ENCODE results near the gene TEK. TPM values are rescaled to one million over a fixed set of nuclear protein-coding genes. Genes with fewer than 3 reads are reported as not detected.

The TEK gene
- total and polyA plus RNA-seq, 4 donors = 5.9 to 76.1 (median 24.9) TPM

DNA sequence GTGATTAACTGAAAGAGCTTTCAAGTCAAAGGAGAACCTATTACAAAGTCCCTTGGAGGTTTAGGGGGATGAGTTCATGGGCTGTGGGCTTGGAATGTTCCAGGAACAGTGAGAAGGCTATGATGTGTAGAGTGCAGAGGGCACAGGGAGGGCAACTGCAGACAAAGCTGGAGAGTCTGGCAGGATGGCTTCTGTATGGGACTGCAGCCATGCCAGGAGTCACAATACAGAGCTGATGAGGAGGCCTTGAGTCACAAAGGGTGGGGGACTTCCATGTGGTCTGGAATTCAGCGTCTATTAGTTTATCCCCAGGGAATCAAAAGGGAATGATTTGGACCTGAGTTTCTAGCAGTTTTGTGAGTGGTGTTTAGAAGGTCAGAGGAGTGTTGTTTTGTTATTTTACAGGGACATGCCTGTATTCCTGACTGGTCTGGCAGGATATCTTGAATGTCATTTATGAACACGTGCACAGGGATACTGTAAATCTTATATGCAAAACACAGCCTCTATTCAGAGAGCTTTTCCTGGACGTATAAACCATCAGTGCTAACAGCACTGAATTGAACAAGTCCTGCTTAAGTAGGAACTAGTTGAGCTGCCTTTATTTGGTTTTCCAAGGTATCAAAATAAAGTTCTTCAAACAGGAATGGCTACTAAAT lies 14.3 kb upstream of the TEK start:
- peak overlapping the region in 1 of 2 donors; percentile 3 for H3K27ac ChIP-seq (ENCODE audit: low read depth in 1 of 2, low read length in 1 of 2)
- ATAC-seq (ENCODE audit: insufficient read depth, low FRiP score) (no peak), DNase-seq (peak in 2 of 3 donors; percentile 32 to 46)
- TF ChIP-seq, protein P1, sequence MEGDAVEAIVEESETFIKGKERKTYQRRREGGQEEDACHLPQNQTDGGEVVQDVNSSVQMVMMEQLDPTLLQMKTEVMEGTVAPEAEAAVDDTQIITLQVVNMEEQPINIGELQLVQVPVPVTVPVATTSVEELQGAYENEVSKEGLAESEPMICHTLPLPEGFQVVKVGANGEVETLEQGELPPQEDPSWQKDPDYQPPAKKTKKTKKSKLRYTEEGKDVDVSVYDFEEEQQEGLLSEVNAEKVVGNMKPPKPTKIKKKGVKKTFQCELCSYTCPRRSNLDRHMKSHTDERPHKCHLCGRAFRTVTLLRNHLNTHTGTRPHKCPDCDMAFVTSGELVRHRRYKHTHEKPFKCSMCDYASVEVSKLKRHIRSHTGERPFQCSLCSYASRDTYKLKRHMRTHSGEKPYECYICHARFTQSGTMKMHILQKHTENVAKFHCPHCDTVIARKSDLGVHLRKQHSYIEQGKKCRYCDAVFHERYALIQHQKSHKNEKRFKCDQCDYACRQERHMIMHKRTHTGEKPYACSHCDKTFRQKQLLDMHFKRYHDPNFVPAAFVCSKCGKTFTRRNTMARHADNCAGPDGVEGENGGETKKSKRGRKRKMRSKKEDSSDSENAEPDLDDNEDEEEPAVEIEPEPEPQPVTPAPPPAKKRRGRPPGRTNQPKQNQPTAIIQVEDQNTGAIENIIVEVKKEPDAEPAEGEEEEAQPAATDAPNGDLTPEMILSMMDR (IDR thresholded peaks at IDR 0.05; ENCODE audit: control extremely low read depth, extremely low read depth) = no peak
- no peak overlapping the region for H3K9ac ChIP-seq (ENCODE audit: insufficient read depth in 1 of 2, low read length in 2 of 2)
- WGBS, 2 donors = 38 to 55% methylated on average over 3 of the region's 3 CpGs
- H3K27me3 ChIP-seq (ENCODE audit: control insufficient read depth in 3 of 3, insufficient read depth in 3 of 3, low read length in 2 of 3) = no peaks in the 10 kb centered on the region
- H3K4me1 ChIP-seq (ENCODE audit: control insufficient read depth in 5 of 5, insufficient read depth in 5 of 5, low read length in 5 of 5) = peaks cover 0 to 7% (median 3%) of the 10 kb centered on the region in 5 donors
- H3K4me3 ChIP-seq = no peak overlapping the region
- no peaks in the 10 kb centered on the region for H3K36me3 ChIP-seq (ENCODE audit: control insufficient read depth in 4 of 4, insufficient read depth in 4 of 4, low read length in 4 of 4)
- H3K9me3 ChIP-seq (ENCODE audit: control insufficient read depth in 4 of 4, insufficient read depth in 3 of 4, low read length in 3 of 4) = no peaks in the 10 kb centered on the region

DNA sequence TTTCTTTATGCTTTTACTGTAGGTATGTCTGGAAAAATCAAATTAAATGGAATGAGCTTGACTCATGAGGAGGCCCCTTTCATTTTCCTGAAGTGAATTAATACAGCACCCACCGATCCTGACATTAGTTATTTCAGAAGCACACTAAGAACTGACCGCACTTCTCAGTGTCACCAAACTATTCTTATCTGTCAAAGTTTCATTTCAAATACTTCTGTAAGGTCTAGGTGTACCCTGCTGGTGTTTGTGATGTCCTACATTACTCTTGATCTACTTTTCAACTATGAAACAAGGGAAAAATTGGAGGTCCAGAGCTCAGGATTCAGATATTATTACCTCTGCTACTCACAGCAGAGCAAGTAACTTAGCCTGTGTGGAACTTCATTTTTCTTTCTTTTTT lies 1.8 kb upstream of the TEK start:
- ATAC-seq (ENCODE audit: insufficient read depth, low FRiP score) = no peak
- 88 to 95% methylated on average over 2 of the region's 2 CpGs for WGBS, 2 donors

GRCh38 chr9:27109621-27110020 lies 596 bp downstream of the TEK start:
- ATAC-seq (ENCODE audit: insufficient read depth, low FRiP score) = no peak
- H3K4me3 ChIP-seq = peak overlapping the region; percentile 14

More for the DNA sequence above, 1.8 kb upstream of the TEK start:
- no peaks in the 10 kb centered on the region for H3K9me3 ChIP-seq (ENCODE audit: control insufficient read depth in 4 of 4, insufficient read depth in 3 of 4, low read length in 3 of 4)
- H3K9ac ChIP-seq (ENCODE audit: insufficient read depth in 1 of 2, low read length in 2 of 2) = no peak overlapping the region
- no peak overlapping the region for H3K27ac ChIP-seq (ENCODE audit: low read depth in 1 of 2, low read length in 1 of 2)
- TF ChIP-seq, protein P1 (IDR thresholded peaks at IDR 0.05; ENCODE audit: control extremely low read depth, extremely low read depth) = no peak
- H3K4me1 ChIP-seq (ENCODE audit: control insufficient read depth in 5 of 5, insufficient read depth in 5 of 5, low read length in 5 of 5) = peaks cover 0 to 12% (median 2%) of the 10 kb centered on the region in 5 donors
- H3K36me3 ChIP-seq (ENCODE audit: control insufficient read depth in 4 of 4, insufficient read depth in 4 of 4, low read length in 4 of 4) = no peaks in the 10 kb centered on the region
- no peak overlapping the region for H3K4me3 ChIP-seq
- no peak for DNase-seq
- H3K27me3 ChIP-seq (ENCODE audit: control insufficient read depth in 3 of 3, insufficient read depth in 3 of 3, low read length in 2 of 3) = no peaks in the 10 kb centered on the region

More at GRCh38 chr9:27109621-27110020, 596 bp downstream of the TEK start:
- WGBS, 2 donors = 39 to 50% methylated on average over 2 of the region's 2 CpGs
- H3K27ac ChIP-seq (ENCODE audit: low read depth in 1 of 2, low read length in 1 of 2) = peak overlapping the region; percentile 53 to 68
- no peak for DNase-seq
- TF ChIP-seq, protein P1 (IDR thresholded peaks at IDR 0.05; ENCODE audit: control extremely low read depth, extremely low read depth) = no peak
- H3K9me3 ChIP-seq (ENCODE audit: control insufficient read depth in 4 of 4, insufficient read depth in 3 of 4, low read length in 3 of 4) = no peaks in the 10 kb centered on the region
- H3K4me1 ChIP-seq (ENCODE audit: control insufficient read depth in 5 of 5, insufficient read depth in 5 of 5, low read length in 5 of 5) = peaks cover 0 to 12% (median 2%) of the 10 kb centered on the region in 5 donors
- peak overlapping the region in 1 of 2 donors; percentile 45 for H3K9ac ChIP-seq (ENCODE audit: insufficient read depth in 1 of 2, low read length in 2 of 2)
- H3K27me3 ChIP-seq (ENCODE audit: control insufficient read depth in 3 of 3, insufficient read depth in 3 of 3, low read length in 2 of 3) = no peaks in the 10 kb centered on the region
- no peaks in the 10 kb centered on the region for H3K36me3 ChIP-seq (ENCODE audit: control insufficient read depth in 4 of 4, insufficient read depth in 4 of 4, low read length in 4 of 4)
